ENCODE results near the gene NIPAL1. TPM values are rescaled to one million over a fixed set of nuclear protein-coding genes. Genes with fewer than 3 reads are reported as not detected.

The NIPAL1 gene
- total RNA-seq, 2 donors from 2014 or later = 0.68 to 2.4 TPM

GRCh38 chr4:48025005-48025404 is 8.4 kb downstream of the NIPAL1 start:
- Histone ChIP-seq H3K4me3 (no peak overlapping the region), H3K27me3 (replicated peaks; ENCODE audit: insufficient read depth) (no peaks in the 10 kb centered on the region), H3K36me3 (no peaks in the 10 kb centered on the region), H3K9me3 (no peaks in the 10 kb centered on the region), H3K27ac (no peak overlapping the region), H3K4me1 (ENCODE audit: control insufficient read depth in 1 of 2, low read depth in 2 of 2) (no peaks in the 10 kb centered on the region)
- no peak for ATAC-seq (ENCODE audit: insufficient number of reproducible peaks, low FRiP score, low read depth)
- DNase-seq (ENCODE audit: low spot score) = no peak
- no peak for TF ChIP-seq CTCF (IDR thresholded peaks at IDR 0.05)

- Histone ChIP-seq H3K4me1 (ENCODE audit: control insufficient read depth in 1 of 2, low read depth in 2 of 2) (peaks cover 9 to 11% of the 10 kb centered on the region in 2 donors), H3K36me3 (no peaks in the 10 kb centered on the region), H3K9me3 (no peaks in the 10 kb centered on the region), H3K4me3 (no peak overlapping the region), H3K27me3 (replicated peaks; ENCODE audit: insufficient read depth) (no peaks in the 10 kb centered on the region), H3K27ac (no peak overlapping the region)
- ATAC-seq (ENCODE audit: insufficient number of reproducible peaks, low FRiP score, low read depth) = no peak
- DNase-seq (ENCODE audit: low spot score) = no peak
- no peak for TF ChIP-seq CTCF (IDR thresholded peaks at IDR 0.05)
Measured at GRCh38 chr4:48027653-48028052, 11.1 kb downstream of the NIPAL1 start.

GRCh38 chr4:48028696-48029095 is 12.1 kb downstream of the NIPAL1 start:
- no peak overlapping the region for H3K4me3 ChIP-seq
- H3K4me1 ChIP-seq (ENCODE audit: control insufficient read depth in 1 of 2, low read depth in 2 of 2) = peaks cover 9 to 13% of the 10 kb centered on the region in 2 donors
- no peaks in the 10 kb centered on the region for H3K9me3 ChIP-seq
- no peak overlapping the region for H3K27ac ChIP-seq
- TF ChIP-seq CTCF (IDR thresholded peaks at IDR 0.05) = no peak
- DNase-seq (ENCODE audit: low spot score) (no peak), ATAC-seq (ENCODE audit: insufficient number of reproducible peaks, low FRiP score, low read depth) (no peak)
- H3K27me3 ChIP-seq (replicated peaks; ENCODE audit: insufficient read depth) = no peaks in the 10 kb centered on the region
- H3K36me3 ChIP-seq = no peaks in the 10 kb centered on the region

GRCh38 chr4:48030470-48030869 is 13.9 kb downstream of the NIPAL1 start:
- no peak for ATAC-seq (ENCODE audit: insufficient number of reproducible peaks, low FRiP score, low read depth)
- no peak for DNase-seq (ENCODE audit: low spot score)
- no peak for TF ChIP-seq CTCF (IDR thresholded peaks at IDR 0.05)
- H3K36me3 ChIP-seq = no peaks in the 10 kb centered on the region
- H3K9me3 ChIP-seq = no peaks in the 10 kb centered on the region
- peaks cover 9 to 13% of the 10 kb centered on the region in 2 donors for H3K4me1 ChIP-seq (ENCODE audit: control insufficient read depth in 1 of 2, low read depth in 2 of 2)
- no peak overlapping the region for H3K27ac ChIP-seq
- H3K4me3 ChIP-seq = no peak overlapping the region
- no peaks in the 10 kb centered on the region for H3K27me3 ChIP-seq (replicated peaks; ENCODE audit: insufficient read depth)

GRCh38 chr4:48031802-48032525 is 15.4 kb downstream of the NIPAL1 start:
- peak overlapping the region; percentile 31 for H3K4me3 ChIP-seq
- TF ChIP-seq CTCF (IDR thresholded peaks at IDR 0.05) = no peak
- no peaks in the 10 kb centered on the region for H3K9me3 ChIP-seq
- no peaks in the 10 kb centered on the region for H3K36me3 ChIP-seq
- ATAC-seq (ENCODE audit: insufficient number of reproducible peaks, low FRiP score, low read depth) (no peak), DNase-seq (ENCODE audit: low spot score) (no peak)
- peaks cover 9 to 13% of the 10 kb centered on the region in 2 donors for H3K4me1 ChIP-seq (ENCODE audit: control insufficient read depth in 1 of 2, low read depth in 2 of 2)
- H3K27me3 ChIP-seq (replicated peaks; ENCODE audit: insufficient read depth) = no peaks in the 10 kb centered on the region
- no peak overlapping the region for H3K27ac ChIP-seq
